Lower leg skin (tissue), 4 donors: ENCODE results near the gene DIP2A. TPM values are rescaled to one million over a fixed set of nuclear protein-coding genes. Genes with fewer than 3 reads are reported as not detected.

Experiments used
- DNase-seq, 2 donors: peaks; one replicate each; pipeline ENCODE4 v3.0.0-alpha.2; 2019; ENCODE audit warnings: low spot score in 2 of 2
- H3K4me3 ChIP-seq: fragments of 200-600 bp; sonication (generic); 2 replicates; pipeline ENCODE4 v1.5.1; 2017; ENCODE audit warnings: mild to moderate bottlenecking, low read depth; ENCODE audit not compliant: poor library complexity, severe bottlenecking
- CTCF ChIP-seq, 3 donors: fragments of 450-650 bp; IDR thresholded peaks; one replicate each; pipeline ENCODE4 v1.5.1; 2016; ENCODE audit warnings: antibody characterized with exemption in 3 of 3, mild to moderate bottlenecking in 3 of 3, moderate library complexity in 2 of 3
- POLR2A ChIP-seq, 2 donors: fragments of 450-650 bp; IDR thresholded peaks; one replicate each; pipeline ENCODE4 v1.6.1; 2016 to 2017; ENCODE audit warnings: antibody characterized with exemption in 2 of 2, mild to moderate bottlenecking in 1 of 2, moderate library complexity in 1 of 2
- WGBS, 2 donors: methylation state at CpG; one replicate each; pipeline ENCODE4 v1.1.5; 2018; 5-methylcytosine and 5-hydroxymethylcytosine counted together
- intact Hi-C: fragments of 100-400 bp; cut with DNase I; formaldehyde crosslinking; loops from one replicate; pipeline ENCODE4 v1.15.0; 2023; ENCODE audit warnings: low total_unique reads
- total RNA-seq, 4 donors: library from RNA; depleted of rRNA; stranded (reverse); fragments of >200 nt; gene quantifications; one replicate each; pipeline ENCODE4 v1.1.0, GENCODE V29; 2016

The DIP2A gene
- total RNA-seq, 4 donors from 2014 or later: 37.3 to 77.8 (median 38.5) TPM

- intact Hi-C loops: no loop called here
- H3K4me3 ChIP-seq: no peak overlapping the region
- TF ChIP-seq POLR2A (IDR thresholded peaks at IDR 0.05): no peak
- no peak for TF ChIP-seq CTCF (IDR thresholded peaks at IDR 0.05)
- 92 to 96% methylated on average over 11 to 13 of the region's 13 CpGs for WGBS, 2 donors
- DNase-seq: no peak
Measured at GRCh38 chr21:46553993-46554392, 95.3 kb downstream of the DIP2A start.

- TF ChIP-seq CTCF (IDR thresholded peaks at IDR 0.05) (no peak), POLR2A (IDR thresholded peaks at IDR 0.05) (no peak)
- intact Hi-C loops: no loop called here
- H3K4me3 ChIP-seq: no peak overlapping the region
- WGBS, 2 donors: 86 to 90% methylated on average over 24 to 30 of the region's 30 CpGs
- DNase-seq: no peak
Measured at GRCh38 chr21:46554431-46555224, 95.9 kb downstream of the DIP2A start.

DNA sequence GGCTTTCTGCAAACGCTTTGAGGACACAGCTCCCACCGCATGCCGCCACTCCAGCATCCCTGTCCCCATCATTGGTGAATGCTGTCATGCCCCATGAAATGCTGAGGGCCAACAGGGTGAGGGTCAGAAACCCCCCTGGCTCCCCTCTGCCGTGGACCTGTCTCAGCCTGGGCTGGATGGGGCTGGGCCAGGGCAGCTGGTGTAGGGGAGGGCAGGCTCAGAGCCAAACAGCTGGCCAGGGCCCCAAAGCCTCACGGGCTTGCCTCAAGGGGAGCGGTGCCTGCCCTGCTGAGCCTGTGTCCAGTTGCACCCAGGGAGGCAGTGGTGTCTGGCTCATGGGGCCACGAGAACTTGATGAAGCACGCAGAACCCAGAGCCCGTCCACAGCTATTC, 96.5 kb downstream of the DIP2A start:
- DNase-seq: no peak
- WGBS, 2 donors: 92 to 97% methylated on average over 7 to 9 of the region's 9 CpGs
- intact Hi-C loops: no loop called here
- no peak overlapping the region for H3K4me3 ChIP-seq
- no peak for TF ChIP-seq POLR2A (IDR thresholded peaks at IDR 0.05)
- no peak for TF ChIP-seq CTCF (IDR thresholded peaks at IDR 0.05)

DNA sequence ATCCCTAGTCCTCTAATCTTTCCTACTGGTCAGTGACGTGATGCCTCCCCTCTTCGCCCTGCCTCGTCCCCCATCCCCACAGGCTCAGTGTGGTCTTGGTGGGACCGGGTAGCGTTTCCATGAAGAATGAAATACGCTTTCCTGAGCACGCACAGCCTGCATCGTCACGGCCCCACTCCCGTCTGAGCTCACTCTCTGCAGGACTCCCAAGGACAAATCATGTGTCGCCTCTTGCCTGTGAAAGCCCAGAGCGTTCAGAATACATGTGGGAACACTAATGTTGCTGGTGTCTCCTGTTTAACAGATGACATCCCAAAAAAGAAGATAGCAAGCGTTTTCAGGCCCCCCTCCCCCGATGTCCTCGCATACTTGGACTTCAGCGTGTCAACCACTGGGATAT, 97.0 kb downstream of the DIP2A start:
- no peak for TF ChIP-seq CTCF (IDR thresholded peaks at IDR 0.05)
- TF ChIP-seq POLR2A (IDR thresholded peaks at IDR 0.05): no peak
- no peak overlapping the region for H3K4me3 ChIP-seq
- 90 to 91% methylated on average over 16 of the region's 16 CpGs for WGBS, 2 donors
- intact Hi-C loops: no loop called here
- no peak for DNase-seq

- 96 to 97% methylated on average over 13 of the region's 13 CpGs for WGBS, 2 donors
- TF ChIP-seq POLR2A (IDR thresholded peaks at IDR 0.05) (no peak), CTCF (IDR thresholded peaks at IDR 0.05) (no peak)
- no peak for DNase-seq
- H3K4me3 ChIP-seq: no peak overlapping the region
- intact Hi-C loops: no loop called here
Measured at GRCh38 chr21:46556802-46557201, 98.1 kb downstream of the DIP2A start.

- no peak for TF ChIP-seq POLR2A (IDR thresholded peaks at IDR 0.05)
- no peak for TF ChIP-seq CTCF (IDR thresholded peaks at IDR 0.05)
- no peak overlapping the region for H3K4me3 ChIP-seq
- intact Hi-C loops: no loop called here
- DNase-seq: peak; percentile 9 to 82
- 84 to 91% methylated on average over 13 to 14 of the region's 14 CpGs for WGBS, 2 donors
Measured at GRCh38 chr21:46557469-46557868, 98.8 kb downstream of the DIP2A start.
